Measurements from ENCODE around the gene RGMA. TPM values are rescaled to one million over a fixed set of nuclear protein-coding genes. Genes with fewer than 3 reads are reported as not detected.
A peak's percentile ranks its signal among the peaks of the same experiment; 100 is the strongest.
"Not testable (repeated sequence)": the region's sequence is repeated elsewhere in the genome, so short reads cannot be mapped to it uniquely, and the experiment has no call there.

RGMA gene
- total and polyA plus RNA-seq, 8 donors: 4.6 to 18.5 (median 13.9) TPM

DNA sequence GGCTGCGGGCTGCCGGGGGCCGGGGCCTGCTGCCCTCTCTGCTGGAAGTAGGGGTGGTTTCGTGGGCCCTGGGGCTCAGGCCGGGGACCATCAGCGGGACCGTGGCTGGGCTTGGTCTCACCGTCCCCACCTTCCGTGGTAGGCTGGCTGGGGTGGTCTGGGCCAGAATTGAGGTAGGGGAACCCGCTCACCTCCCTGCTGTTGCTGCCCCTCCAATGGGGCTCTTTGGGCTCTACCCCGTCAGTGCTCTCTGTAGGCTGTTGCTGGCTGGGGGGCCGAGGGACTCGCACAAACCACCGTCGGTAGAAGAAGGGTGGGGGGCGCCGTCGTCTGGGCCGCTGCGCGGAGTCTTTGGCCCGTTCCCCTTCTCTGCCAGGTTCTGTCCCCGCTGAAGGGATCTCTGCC is 23.4 kb downstream of the RGMA start:
- Histone ChIP-seq H3K4me1 (no peaks in the 10 kb centered on the region), H3K9me3 (no peaks in the 10 kb centered on the region), H3K4me3 (no peak overlapping the region), H3K36me3 (no peaks in the 10 kb centered on the region), H3K27me3 (peaks cover 0 to 29% of the 10 kb centered on the region in 2 donors), H3K27ac (no peak overlapping the region)
- ATAC-seq (no peak), DNase-seq (peak in 1 of 4 donors; percentile 69)
- no peak for TF ChIP-seq CTCF (IDR thresholded peaks at IDR 0.05)
- intact Hi-C loops (cut with DNase I): no loop called here

GRCh38 chr15:93063796-93064690 is 25.0 kb downstream of the RGMA start:
- no peaks in the 10 kb centered on the region for H3K36me3 ChIP-seq
- intact Hi-C loops (cut with DNase I): no loop called here
- H3K9me3 ChIP-seq: no peaks in the 10 kb centered on the region
- ATAC-seq (no peak), DNase-seq (peak in 1 of 4 donors; percentile 41)
- TF ChIP-seq CTCF (IDR thresholded peaks at IDR 0.05): no peak
- no peak overlapping the region for H3K4me3 ChIP-seq
- no peak overlapping the region for H3K27ac ChIP-seq
- H3K4me1 ChIP-seq: no peaks in the 10 kb centered on the region
- peaks cover 0 to 27% of the 10 kb centered on the region in 2 donors for H3K27me3 ChIP-seq

- intact Hi-C loops (cut with DNase I): no loop called here
- DNase-seq: no peak
- Histone ChIP-seq H3K36me3 (no peaks in the 10 kb centered on the region), H3K27me3 (peaks cover 0 to 27% of the 10 kb centered on the region in 2 donors), H3K9me3 (no peaks in the 10 kb centered on the region), H3K27ac (no peak overlapping the region), H3K4me1 (no peaks in the 10 kb centered on the region), H3K4me3 (no peak overlapping the region)
- no peak for ATAC-seq
- TF ChIP-seq CTCF (IDR thresholded peaks at IDR 0.05): no peak
These were observed 25.7 kb downstream of the RGMA start for GRCh38 chr15:93063262-93063671.

DNA sequence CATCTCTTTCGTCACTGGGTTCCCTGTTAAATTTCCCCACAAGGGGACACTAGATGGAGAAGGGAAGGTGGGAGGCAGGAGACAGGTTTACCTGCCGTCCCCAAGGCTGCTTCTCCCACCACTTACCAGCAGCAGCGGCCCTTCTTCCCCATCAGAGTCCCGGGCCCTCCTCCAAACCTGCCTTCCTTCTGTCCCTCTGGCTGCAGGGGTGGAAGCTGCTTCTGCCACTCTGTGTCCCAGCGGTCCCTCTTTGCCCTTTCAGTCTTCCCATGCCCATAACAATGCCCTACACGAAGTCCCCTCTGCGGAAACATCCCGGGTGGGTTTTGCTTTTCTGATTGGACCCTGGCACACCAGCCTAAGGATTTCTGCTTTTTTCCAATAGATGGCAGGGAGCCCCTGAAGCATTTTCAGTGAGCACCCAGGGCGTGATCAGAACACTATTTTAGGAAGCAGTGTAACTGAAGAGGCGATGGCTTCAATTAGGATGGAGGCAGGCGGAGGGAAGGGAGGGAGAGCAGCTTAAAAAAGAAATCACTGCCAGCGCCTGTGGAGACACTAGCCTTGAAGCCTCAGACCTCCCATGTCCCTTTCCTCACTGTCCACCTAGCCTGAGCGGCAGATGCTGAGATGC is 26.3 kb downstream of the RGMA start:
- H3K27ac ChIP-seq; DNase-seq; H3K36me3 ChIP-seq; intact Hi-C loops (cut with DNase I); H3K9me3 ChIP-seq; H3K4me1 ChIP-seq; H3K4me3 ChIP-seq; ATAC-seq: not testable (repeated sequence)
- peaks cover 0 to 27% of the 10 kb centered on the region in 2 donors for H3K27me3 ChIP-seq

GRCh38 chr15:93060336-93061248 is 28.4 kb downstream of the RGMA start:
- H3K9me3 ChIP-seq: no peaks in the 10 kb centered on the region
- H3K4me3 ChIP-seq: no peak overlapping the region
- intact Hi-C loops (cut with DNase I): no loop called here
- no peak for TF ChIP-seq CTCF (IDR thresholded peaks at IDR 0.05)
- DNase-seq (peak in 1 of 4 donors; percentile 43), ATAC-seq (no peak)
- no peak overlapping the region for H3K27ac ChIP-seq
- no peaks in the 10 kb centered on the region for H3K36me3 ChIP-seq
- peaks cover 0 to 39% of the 10 kb centered on the region in 2 donors for H3K27me3 ChIP-seq
- no peaks in the 10 kb centered on the region for H3K4me1 ChIP-seq
